Activated CD4-positive, CD25-positive, alpha-beta regulatory T cell treated with anti-CD3 and anti-CD28 coated beads, Interleukin-2, amount 50 U/mL, for 16 hours (primary cell): ENCODE data around the gene TMPRSS9.

Experiments
- DNase-seq: peaks from one replicate; pipeline ENCODE4 v3.0.0-alpha.2; 2020; ENCODE audit warnings: low read depth, low spot score

TMPRSS9 gene

DNA sequence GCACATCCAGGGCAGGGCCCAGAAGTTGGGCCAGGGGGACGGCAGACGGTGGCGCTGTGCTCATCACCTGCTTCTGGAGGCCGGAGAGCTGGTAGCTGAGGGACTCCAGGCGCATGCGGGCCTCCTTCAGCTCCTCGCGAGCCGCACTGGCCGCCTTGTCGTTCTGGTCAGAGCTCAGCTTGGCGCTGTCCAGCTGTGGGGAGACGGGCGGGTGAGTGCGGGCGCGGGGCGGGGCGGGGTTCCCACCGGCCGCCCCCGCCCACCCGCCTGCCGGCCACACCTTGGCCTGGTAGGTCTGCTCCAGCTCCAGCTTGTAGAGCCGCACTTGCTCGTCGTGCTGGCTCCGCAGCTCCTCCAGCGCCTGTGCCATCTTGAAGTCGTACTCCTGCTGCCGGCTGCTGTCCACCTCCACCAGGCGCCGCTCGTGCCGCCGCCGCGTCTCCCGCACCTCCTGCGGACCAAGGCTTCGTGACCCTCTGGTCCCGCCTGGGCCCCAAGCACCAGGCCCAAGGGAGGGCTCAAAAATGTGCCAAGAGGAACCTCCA is 74.7 kb downstream of the TMPRSS9 start:
- no peak for DNase-seq

GRCh38 chr19:2436384-2436783 is 76.3 kb downstream of the TMPRSS9 start:
- no peak for DNase-seq

DNA sequence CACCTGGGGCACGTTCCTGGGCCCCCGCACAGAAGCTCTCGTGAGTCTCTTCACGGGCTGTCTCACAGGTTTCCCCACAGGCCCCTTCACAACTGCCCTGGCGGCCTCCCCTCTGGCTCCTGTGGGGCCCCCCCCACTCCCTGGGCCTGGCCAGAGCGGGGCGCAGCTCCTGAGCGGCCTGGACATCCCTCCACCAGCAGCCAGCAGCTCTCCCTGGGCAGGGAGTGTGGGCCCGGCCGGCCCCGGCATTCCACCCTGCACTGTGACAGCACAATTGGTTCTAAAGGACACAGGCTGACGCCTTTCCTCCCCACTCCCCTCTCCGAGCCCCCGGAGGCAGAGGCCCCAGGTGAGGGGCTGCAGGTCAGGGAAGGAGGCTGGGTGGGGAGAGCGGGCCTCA is 76.9 kb downstream of the TMPRSS9 start:
- DNase-seq: no peak

- no peak for DNase-seq
Measured at GRCh38 chr19:2438178-2438577, 78.1 kb downstream of the TMPRSS9 start.

DNA sequence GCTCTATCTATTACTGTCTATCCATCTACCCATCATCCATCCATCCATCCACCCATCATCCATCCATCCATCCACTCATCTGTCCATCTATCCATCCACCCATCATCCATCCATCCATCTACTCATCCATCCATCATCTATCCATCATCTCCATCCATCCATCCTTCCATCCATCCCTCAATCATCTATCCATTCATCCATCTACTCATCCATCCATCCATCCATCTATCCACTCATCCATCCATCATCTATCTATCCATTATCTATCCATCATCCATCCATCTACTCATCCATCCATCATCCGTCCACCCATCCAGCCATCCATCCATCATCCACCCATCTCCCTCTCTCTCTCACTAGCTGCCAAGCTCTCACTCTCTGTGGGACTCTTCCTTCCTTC is 80.5 kb downstream of the TMPRSS9 start:
- no peak for DNase-seq

GRCh38 chr19:2441096-2441752 is 81.2 kb downstream of the TMPRSS9 start:
- no peak for DNase-seq

GRCh38 chr19:2443116-2443784 is 83.2 kb downstream of the TMPRSS9 start:
- DNase-seq: no peak

- no peak for DNase-seq
Measured at GRCh38 chr19:2443785-2444182, 83.7 kb downstream of the TMPRSS9 start.

- no peak for DNase-seq
Measured at GRCh38 chr19:2444251-2445002, 84.4 kb downstream of the TMPRSS9 start.

GRCh38 chr19:2446381-2446780 is 86.3 kb downstream of the TMPRSS9 start:
- no peak for DNase-seq

DNA sequence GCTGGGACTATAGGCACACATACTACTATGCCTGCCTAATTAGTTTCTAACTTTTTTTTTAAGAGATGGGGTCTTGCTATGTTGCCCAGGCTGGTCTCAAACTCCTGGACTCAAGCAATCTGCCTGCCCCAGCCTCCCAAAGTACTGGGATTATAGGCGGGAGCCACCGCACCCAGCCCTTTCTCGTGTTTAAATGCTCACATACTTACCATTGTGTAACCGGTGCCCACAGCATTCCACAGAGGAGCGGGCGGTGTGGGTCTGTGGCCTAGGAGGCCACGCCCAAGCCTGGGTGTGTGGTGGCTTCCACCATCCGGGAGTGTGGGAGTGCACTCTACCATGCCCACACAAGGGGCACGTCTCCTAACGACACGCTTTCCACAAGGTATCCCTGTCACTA is 89.0 kb downstream of the TMPRSS9 start:
- DNase-seq: no peak

GRCh38 chr19:2451138-2451537 is 91.1 kb downstream of the TMPRSS9 start:
- DNase-seq: no peak

DNA sequence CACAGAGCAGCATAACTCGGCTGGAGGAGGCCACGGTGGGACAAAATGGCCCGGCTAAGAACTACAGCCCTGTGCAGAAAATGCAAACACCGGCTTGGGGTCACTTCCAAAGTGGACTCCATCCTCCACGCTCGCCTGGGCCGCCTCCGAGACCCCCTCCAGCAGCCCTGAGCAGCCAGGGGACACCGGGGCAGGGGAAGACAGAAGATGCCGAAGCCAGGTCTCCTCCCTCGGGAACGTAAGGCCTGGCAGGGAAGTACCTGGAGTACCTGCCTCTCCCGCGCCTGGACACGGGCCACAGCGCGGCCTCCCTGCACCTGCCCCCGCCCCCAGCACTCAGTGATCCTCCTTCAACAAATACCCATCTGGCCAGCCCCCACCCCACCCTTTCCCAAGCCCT is 91.7 kb downstream of the TMPRSS9 start:
- DNase-seq: no peak

- no peak for DNase-seq
Measured at GRCh38 chr19:2453431-2454025, 93.5 kb downstream of the TMPRSS9 start.

- no peak for DNase-seq
Measured at GRCh38 chr19:2454199-2454961, 94.3 kb downstream of the TMPRSS9 start.

DNA sequence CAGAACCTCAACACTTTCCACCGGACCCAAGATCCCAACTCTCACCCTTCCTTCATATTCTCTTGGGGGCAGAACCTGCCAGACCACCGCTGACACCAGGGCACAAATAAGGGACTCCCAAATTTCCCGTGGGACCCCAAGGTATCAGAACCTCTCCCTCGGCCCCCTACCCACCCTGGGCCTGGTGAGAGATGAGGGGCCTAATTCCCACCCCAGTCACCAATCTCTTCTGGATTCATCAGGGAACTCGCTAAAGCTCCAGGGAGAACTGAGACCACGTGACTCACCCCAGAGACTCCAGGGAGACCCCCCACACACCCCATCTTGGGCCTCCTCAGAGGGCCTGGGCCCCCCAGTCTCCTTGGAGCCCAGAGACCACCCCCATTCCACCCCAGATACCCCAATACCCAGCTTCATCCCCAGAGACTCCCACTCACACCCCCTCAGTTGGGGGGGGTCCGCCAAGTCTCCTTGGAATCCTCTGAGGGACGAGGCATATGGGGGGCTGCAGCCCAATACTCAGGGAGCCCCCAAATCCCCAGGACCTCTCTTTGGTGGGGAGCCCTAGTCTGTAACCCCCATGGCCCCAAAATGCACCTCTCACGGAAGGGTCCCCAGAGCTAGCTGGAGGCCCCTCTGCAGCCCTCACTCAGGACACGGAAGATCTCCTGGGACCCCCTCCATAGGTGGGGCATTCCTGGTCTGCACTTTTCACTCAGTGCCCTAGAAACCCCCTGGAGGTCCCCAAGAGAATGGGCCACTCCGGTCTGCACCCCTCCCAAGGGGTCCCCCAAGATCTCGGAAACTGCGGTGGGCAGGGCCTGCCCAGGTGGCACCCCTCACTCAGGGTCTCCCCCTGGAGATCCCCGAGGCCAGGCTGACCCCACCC is 95.1 kb downstream of the TMPRSS9 start:
- DNase-seq: no peak

DNA sequence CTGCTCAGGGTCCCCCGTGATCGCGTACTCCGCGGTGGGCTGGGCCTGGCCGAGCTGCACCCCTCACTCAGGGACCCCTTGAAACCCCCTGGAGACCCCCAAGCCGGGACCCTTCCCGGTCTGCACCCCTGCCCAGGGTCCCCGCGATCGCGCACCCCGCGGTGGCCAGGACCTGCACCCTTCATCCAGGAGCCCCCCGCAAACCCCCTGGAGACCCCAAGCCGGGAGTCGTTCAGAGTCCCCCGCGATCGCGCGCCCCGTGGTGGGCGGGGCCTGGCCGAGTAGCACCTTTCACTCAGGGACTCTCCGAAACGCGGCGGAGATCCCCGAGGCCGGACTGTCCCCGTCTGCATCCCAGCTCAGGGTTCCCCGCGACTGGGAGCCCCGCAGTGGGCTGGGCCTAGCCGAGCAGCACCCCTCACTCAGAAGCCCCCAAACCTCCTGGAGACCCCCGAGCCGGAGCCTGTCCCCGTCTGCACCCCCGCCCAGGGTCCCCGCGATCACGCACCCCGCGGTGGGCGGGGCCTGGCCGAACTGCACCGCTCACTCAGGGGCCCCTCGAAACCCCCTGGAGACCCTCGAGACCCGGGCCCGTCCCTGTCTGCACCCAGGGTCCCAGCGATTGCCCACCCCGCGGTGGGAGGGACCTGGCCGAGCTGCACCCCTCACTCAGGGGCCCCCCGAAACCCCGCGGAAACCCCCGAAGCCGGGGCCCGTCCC is 95.9 kb downstream of the TMPRSS9 start:
- no peak for DNase-seq

GRCh38 chr19:2457394-2458037 is 97.5 kb downstream of the TMPRSS9 start:
- no peak for DNase-seq

- no peak for DNase-seq
Measured at GRCh38 chr19:2458054-2458453, 98.0 kb downstream of the TMPRSS9 start.
